H1 (cell line): ENCODE data around the gene ANGEL2. TPM values are rescaled to one million over a fixed set of nuclear protein-coding genes. Genes with fewer than 3 reads are reported as not detected.

ENCODE experiments used
- CTCF ChIA-PET: fragments of 300-600 bp; sonication (Branson Sonifier 250); formaldehyde crosslinking; loops from one replicate; lab custom pipeline; 2021; ENCODE audit not compliant: partially characterized antibody; lab: Charles Lee
- POLR2A ChIA-PET: fragments of 300-600 bp; sonication (Branson Sonifier 250); formaldehyde crosslinking; loops from one replicate; lab custom pipeline; 2021; ENCODE audit warnings: inconsistent platforms; ENCODE audit not compliant: partially characterized antibody; lab: Charles Lee
- DNase-seq, 2 experiments: peaks; one replicate each; pipeline versions ENCODE4 v3.0.0 to v3.0.0-alpha.2; 2010 to 2022; ENCODE audit warnings: low spot score in 2 of 2, low read depth in 1 of 2, mixed read lengths in 1 of 2
- FAIRE-seq: peaks from 2 replicates; lab custom pipeline; 2011; peaks lifted over from hg19 to GRCh38; lab: Jason Lieb, UNC
- H2AFZ ChIP-seq: 2 replicates; pipeline ENCODE4 v1.8.1; 2012; ENCODE audit warnings: low read length, inconsistent platforms
- H2AK5ac ChIP-seq: 2 replicates; pipeline ENCODE4 v1.6.1; 2013; ENCODE audit warnings: low read depth, low read length
- H2BK120ac ChIP-seq: replicated peaks from 2 replicates; pipeline ENCODE3; 2013; ENCODE audit warnings: low read depth, low read length, inconsistent platforms
- H2BK12ac ChIP-seq: 2 replicates; pipeline ENCODE4 v1.6.1; 2013; ENCODE audit warnings: low read depth, low read length
- H2BK15ac ChIP-seq: 2 replicates; pipeline ENCODE4 v1.6.1; 2013; ENCODE audit warnings: low read length
- H2BK20ac ChIP-seq: 2 replicates; pipeline ENCODE4 v1.6.1; 2013; ENCODE audit warnings: low read length
- H2BK5ac ChIP-seq: 2 replicates; pipeline ENCODE4 v1.6.1; 2013; ENCODE audit warnings: low read depth, low read length
- H3K14ac ChIP-seq: 2 replicates; pipeline ENCODE4 v1.6.1; 2013; ENCODE audit warnings: inconsistent platforms; ENCODE audit not compliant: insufficient read length
- H3K18ac ChIP-seq: 2 replicates; pipeline ENCODE4 v1.6.1; 2013; ENCODE audit warnings: low read length; ENCODE audit errors: extremely low read depth
- H3K23ac ChIP-seq: 2 replicates; pipeline ENCODE4 v1.6.1; 2013; ENCODE audit warnings: inconsistent platforms; ENCODE audit not compliant: insufficient read length
- H3K23me2 ChIP-seq: 2 replicates; pipeline ENCODE4 v1.6.1; 2013; ENCODE audit warnings: low read depth, low read length
- H3K27ac ChIP-seq: 2 replicates; pipeline ENCODE4 v1.6.1; 2011; ENCODE audit warnings: low read depth, low read length, inconsistent platforms
- H3K27me3 ChIP-seq, 4 experiments: replicated peaks in 1 of 4; 1 replicate in 1 of 4; 2 replicates in 3 of 4; pipeline versions ENCODE4 v1.6.1 to v1.8.1; 2011 to 2013; ENCODE audit warnings: low read length in 3 of 4, mild to moderate bottlenecking in 3 of 4, inconsistent platforms in 2 of 4, mixed read lengths in 2 of 4, moderate library complexity in 1 of 4; ENCODE audit not compliant: control insufficient read depth in 3 of 4, insufficient read depth in 3 of 4; ENCODE audit errors: extremely low read depth in 1 of 4
- H3K36me3 ChIP-seq, 4 experiments: 2 replicates each; pipeline versions ENCODE4 v1.6.1 to v1.8.1; 2011 to 2013; ENCODE audit warnings: mild to moderate bottlenecking in 4 of 4, low read length in 3 of 4, moderate library complexity in 2 of 4, control low read depth in 1 of 4, inconsistent platforms in 1 of 4; ENCODE audit not compliant: insufficient read depth in 4 of 4, control insufficient read depth in 2 of 4
- H3K4ac ChIP-seq: replicated peaks from 2 replicates; pipeline ENCODE3; 2013; ENCODE audit warnings: low read length, low read depth, mixed read lengths, inconsistent platforms; ENCODE audit not compliant: insufficient read length
- H3K4me1 ChIP-seq, 4 experiments: replicated peaks in 1 of 4; 1 replicate in 1 of 4; 2 replicates in 3 of 4; pipeline versions ENCODE4 v1.6.1 to v1.8.1; 2011 to 2013; ENCODE audit warnings: low read length in 3 of 4, inconsistent platforms in 2 of 4, mixed read lengths in 1 of 4; ENCODE audit not compliant: insufficient read depth in 4 of 4, control insufficient read depth in 3 of 4
- H3K4me2 ChIP-seq, 2 experiments: 2 replicates each; pipeline versions ENCODE4 v1.6.1 to v1.8.1; 2011 to 2013; ENCODE audit warnings: low read depth in 2 of 2, low read length in 2 of 2, control low read depth in 1 of 2, inconsistent platforms in 1 of 2, mild to moderate bottlenecking in 1 of 2; ENCODE audit not compliant: insufficient read depth in 1 of 2
- H3K4me3 ChIP-seq, 4 experiments: fragments of 200-600, 300-600 bp in 1 of 4; sonication (generic), shearing (Covaris generic), sonication (Bioruptor Twin) in 1 of 4; 2 replicates each; pipeline versions ENCODE4 v1.5.1 to v1.8.1; 2011 to 2016; ENCODE audit warnings: low read length in 4 of 4, low read depth in 3 of 4, control low read depth in 2 of 4, inconsistent platforms in 2 of 4, mild to moderate bottlenecking in 2 of 4, mixed read lengths in 1 of 4, moderate library complexity in 1 of 4; ENCODE audit not compliant: insufficient read depth in 2 of 4; ENCODE audit errors: extremely low read depth in 1 of 4
- H3K56ac ChIP-seq: replicated peaks from 2 replicates; pipeline ENCODE3; 2013; ENCODE audit warnings: low read depth, mild to moderate bottlenecking, mixed read lengths, low read length, inconsistent platforms; ENCODE audit not compliant: insufficient read length
- H3K79me1 ChIP-seq: 2 replicates; pipeline ENCODE4 v1.6.1; 2013; ENCODE audit warnings: low read depth, low read length, control low read depth
- H3K79me2 ChIP-seq, 2 experiments: 2 replicates each; pipeline versions ENCODE4 v1.6.1 to v1.8.1; 2012 to 2013; ENCODE audit warnings: low read length in 2 of 2, mild to moderate bottlenecking in 2 of 2, inconsistent platforms in 1 of 2; ENCODE audit not compliant: insufficient read depth in 2 of 2, control insufficient read depth in 1 of 2
- H3K9ac ChIP-seq, 4 experiments: replicated peaks in 1 of 4; 1 replicate in 1 of 4; 2 replicates in 3 of 4; pipeline versions ENCODE4 v1.6.1 to v1.8.1; 2011 to 2013; ENCODE audit warnings: low read depth in 3 of 4, low read length in 3 of 4, control low read depth in 2 of 4, mild to moderate bottlenecking in 2 of 4, moderate library complexity in 2 of 4, inconsistent platforms in 1 of 4; ENCODE audit errors: extremely low read depth in 1 of 4
- H3K9me3 ChIP-seq, 2 experiments: 2 replicates each; pipeline versions ENCODE4 v1.6.1 to v1.8.1; 2012 to 2013; ENCODE audit warnings: mild to moderate bottlenecking in 2 of 2, moderate library complexity in 2 of 2, control low read depth in 1 of 2, inconsistent platforms in 1 of 2, low read depth in 1 of 2, low read length in 1 of 2, mixed read lengths in 1 of 2; ENCODE audit not compliant: insufficient read depth in 2 of 2
- H4K20me1 ChIP-seq, 2 experiments: replicated peaks in 1 of 2; 2 replicates each; pipeline versions ENCODE3 to v1.8.1; 2011 to 2013; ENCODE audit warnings: inconsistent platforms in 2 of 2, low read length in 2 of 2, mild to moderate bottlenecking in 1 of 2; ENCODE audit not compliant: insufficient read depth in 2 of 2, control insufficient read depth in 1 of 2
- H4K5ac ChIP-seq: 2 replicates; pipeline ENCODE4 v1.6.1; 2013; ENCODE audit warnings: low read length, low read depth, mixed read lengths, inconsistent platforms; ENCODE audit not compliant: insufficient read length
- H4K8ac ChIP-seq: 2 replicates; pipeline ENCODE4 v1.8.0; 2013; ENCODE audit warnings: mild to moderate bottlenecking, moderate library complexity, low read length, inconsistent platforms; ENCODE audit not compliant: insufficient read depth; ENCODE audit errors: extremely low read depth
- H4K91ac ChIP-seq: replicated peaks from 2 replicates; pipeline ENCODE3; 2013; ENCODE audit warnings: low read length, mixed read lengths, inconsistent platforms; ENCODE audit not compliant: insufficient read length
- BCL11A ChIP-seq, 2 experiments: IDR thresholded peaks; one replicate each; pipeline ENCODE4 v1.6.1; 2011; ENCODE audit warnings: low read depth in 2 of 2, low read length in 2 of 2, mild to moderate bottlenecking in 2 of 2
- EP300 ChIP-seq, 2 experiments: IDR thresholded peaks; 1 replicate in 1 of 2; 2 replicates in 1 of 2; pipeline ENCODE4 v1.6.1; 2011 to 2012; ENCODE audit warnings: low read depth in 2 of 2, low read length in 2 of 2, mild to moderate bottlenecking in 2 of 2, borderline replicate concordance in 1 of 2, inconsistent platforms in 1 of 2, moderate library complexity in 1 of 2
- FOSL1 ChIP-seq: IDR thresholded peaks from 2 replicates; pipeline ENCODE4 v1.6.1; 2011; ENCODE audit warnings: mild to moderate bottlenecking, low read depth, low read length, moderate library complexity; ENCODE audit not compliant: insufficient read depth
- GABPA ChIP-seq: IDR thresholded peaks from 2 replicates; pipeline ENCODE4 v1.6.1; 2011; ENCODE audit warnings: mild to moderate bottlenecking, low read length, moderate library complexity, borderline replicate concordance; ENCODE audit not compliant: insufficient read depth
- HDAC6 ChIP-seq: IDR thresholded peaks from one replicate; pipeline ENCODE4 v1.7.1; 2012; ENCODE audit warnings: low read depth, mild to moderate bottlenecking, inconsistent platforms, low read length, moderate library complexity
- KDM4A ChIP-seq: IDR thresholded peaks from one replicate; pipeline ENCODE4 v1.7.1; 2012; ENCODE audit warnings: low read depth, mild to moderate bottlenecking, moderate library complexity, low read length, inconsistent platforms; ENCODE audit not compliant: severe bottlenecking
- NRF1 ChIP-seq: IDR thresholded peaks from 2 replicates; pipeline ENCODE4 v1.6.1; 2011; ENCODE audit warnings: mild to moderate bottlenecking, low read depth, low read length, improper control_type of control experiment
- PHF8 ChIP-seq: fragments of 200-600 bp; sonication (generic); conservative IDR thresholded peaks from 2 replicates; pipeline ENCODE4 v1.7.1; 2012; ENCODE audit warnings: low read depth, mild to moderate bottlenecking, inconsistent platforms, low read length, moderate library complexity
- RXRA ChIP-seq: IDR thresholded peaks from 2 replicates; pipeline ENCODE4 v1.6.1; 2011; ENCODE audit warnings: low read depth, mild to moderate bottlenecking, low read length, moderate library complexity; ENCODE audit not compliant: insufficient read depth
- SIX5 ChIP-seq: IDR thresholded peaks from 2 replicates; pipeline ENCODE4 v1.6.1; 2011; ENCODE audit warnings: mild to moderate bottlenecking, low read depth, low read length
- YY1 ChIP-seq: IDR thresholded peaks from 2 replicates; pipeline ENCODE4 v1.6.1; 2011; ENCODE audit warnings: low read depth, mild to moderate bottlenecking, low read length
- ZNF274 ChIP-seq: IDR thresholded peaks from 2 replicates; pipeline ENCODE4 v1.7.0; 2012; ENCODE audit warnings: low read length, borderline replicate concordance; ENCODE audit errors: extremely low read depth
- WGBS, 2 experiments: shearing (Covaris generic) in 1 of 2; methylation state at CpG; one replicate each; pipeline versions ENCODE4 v1.1.6 to v1.1.7; 2013 to 2015; ENCODE audit warnings: low lambda C conversion rate in 2 of 2, mixed read lengths in 2 of 2, inconsistent platforms in 1 of 2, low coverage in 1 of 2, missing lambda C conversion rate in 1 of 2; ENCODE audit not compliant: insufficient replicate concordance in 2 of 2, insufficient coverage in 1 of 2, insufficient read length in 1 of 2; ENCODE audit errors: extremely low coverage in 1 of 2, missing lambda C conversion rate in 1 of 2; 5-methylcytosine and 5-hydroxymethylcytosine counted together
- polyA plus RNA-seq, 7 experiments: library from polyadenylated mRNA; depleted of rRNA in 3 of 7; stranded (reverse) in 5 of 7; unstranded in 2 of 7; fragments of >200 nt in 5 of 7; fragments of 200-250 nt in 2 of 7; gene quantifications; 1 replicate in 5 of 7; 2 replicates in 1 of 7; 4 replicates in 1 of 7; pipeline versions ENCODE4 v1.2.1 to v1.2.3, GENCODE V29; 2011 to 2013; ENCODE audit warnings: missing spikeins in 2 of 7, mixed read lengths in 2 of 7
- total RNA-seq: library from RNA; stranded (reverse); fragmentation: NEBNext Ultra II Directional; extraction: Animal tissue kit (Norgen Biotek cat#: 25700); gene quantifications from 2 replicates; pipeline ENCODE4 v1.2.1, GENCODE V29; 2021

ANGEL2 gene
- total and polyA plus RNA-seq, 2 of the 8 experiments (the other 6 are each of a cell fraction or from before 2014, with no cell fraction given) = 18.1 to 39.9 TPM

DNA sequence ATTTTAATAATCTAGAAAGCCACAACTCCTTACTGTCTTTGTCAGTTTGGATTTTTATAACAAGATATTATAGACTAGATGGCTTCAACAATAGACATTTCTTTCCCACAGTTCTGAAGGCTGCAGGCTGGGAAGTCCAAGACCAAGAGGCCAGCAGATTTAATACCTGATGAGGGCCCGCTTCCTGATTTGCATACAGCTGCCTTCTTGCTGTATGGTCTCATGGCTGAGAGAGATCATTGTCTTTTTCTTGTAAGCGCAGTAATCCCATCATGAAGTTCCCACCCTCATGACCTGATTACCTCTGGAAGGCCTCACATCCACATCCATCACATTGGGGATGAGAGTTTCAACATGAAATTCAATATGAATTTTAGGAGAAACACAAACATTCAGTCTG, 45.2 kb upstream of the ANGEL2 start:
- Histone ChIP-seq H3K23ac (no peak overlapping the region), H3K27ac (no peak overlapping the region), H3K9ac (no peak overlapping the region), H4K20me1 (peaks cover 0 to 3% of the 10 kb centered on the region in 2 experiments), H3K9me3 (no peaks in the 10 kb centered on the region), H3K4me3 (no peak overlapping the region), H2BK20ac (no peak overlapping the region), H3K18ac (no peak overlapping the region), H3K79me1 (no peaks in the 10 kb centered on the region; the same call in 1 of the 2 replicates), H2BK12ac (no peak overlapping the region), H2BK120ac (no peak overlapping the region), H3K4me1 (0 out of 7 replicates have a peak, but pooled peaks cover 0 to 2% (median 0%) of the 10 kb centered on the region in 4 experiments), H3K14ac (no peak overlapping the region), H4K91ac (no peak overlapping the region), H2AK5ac (no peak overlapping the region), H2AFZ (no peak overlapping the region), H4K8ac (no peak overlapping the region), H3K79me2 (peaks cover 0 to 38% of the 10 kb centered on the region in 2 experiments; a peak in 2 of 4 replicates), H3K56ac (no peak overlapping the region), H3K4me2 (no peak overlapping the region), H3K27me3 (no peaks in the 10 kb centered on the region), H3K23me2 (no peaks in the 10 kb centered on the region), H3K4ac (no peak overlapping the region), H3K36me3 (no peaks in the 10 kb centered on the region), H2BK15ac (no peak overlapping the region), H4K5ac (no peak overlapping the region), H2BK5ac (no peak overlapping the region)
- 86% methylated on average over 2 of the region's 2 CpGs; no CpG with 5 or more reads in 1 of the 2 experiments for WGBS, 2 experiments
- DNase-seq (no peak), FAIRE-seq (peak; percentile 7)
- POLR2A ChIA-PET = no interaction called here
- CTCF ChIA-PET = interaction anchor here (0.9 to 1.1 kb wide), 2 partner anchors 15 to 21 kb away, joined by 3 read pairs; no protein-coding TSS in a partner anchor
- TF ChIP-seq KDM4A (no peak), RXRA (no peak), PHF8 (no peak), FOSL1 (no peak), YY1 (no peak), EP300 (IDR thresholded peaks at IDR 0.05; ENCODE audit: borderline replicate concordance in 1 of 2, low read depth in 2 of 2, low read length in 2 of 2) (no peak), NRF1 (no peak), SIX5 (no peak), BCL11A (IDR thresholded peaks at IDR 0.05; ENCODE audit: low read depth in 2 of 2, low read length in 2 of 2) (no peak), ZNF274 (no peak), HDAC6 (no peak), GABPA (no peak)
